HG02943 (cell line): Measurements from ENCODE around the gene PLEKHA3.
"Not testable (repeated sequence)": the region's sequence is repeated elsewhere in the genome, so short reads cannot be mapped to it uniquely, and the experiment has no call there.

Experiments used
- ATAC-seq: cut with Tn5 transposase; IDR thresholded peaks from one replicate; pipeline ENCODE4 v1.9.1; 2021; ENCODE audit warnings: mild to moderate bottlenecking, low read depth, moderate library complexity; ENCODE audit not compliant: unreplicated experiment

PLEKHA3 gene

DNA sequence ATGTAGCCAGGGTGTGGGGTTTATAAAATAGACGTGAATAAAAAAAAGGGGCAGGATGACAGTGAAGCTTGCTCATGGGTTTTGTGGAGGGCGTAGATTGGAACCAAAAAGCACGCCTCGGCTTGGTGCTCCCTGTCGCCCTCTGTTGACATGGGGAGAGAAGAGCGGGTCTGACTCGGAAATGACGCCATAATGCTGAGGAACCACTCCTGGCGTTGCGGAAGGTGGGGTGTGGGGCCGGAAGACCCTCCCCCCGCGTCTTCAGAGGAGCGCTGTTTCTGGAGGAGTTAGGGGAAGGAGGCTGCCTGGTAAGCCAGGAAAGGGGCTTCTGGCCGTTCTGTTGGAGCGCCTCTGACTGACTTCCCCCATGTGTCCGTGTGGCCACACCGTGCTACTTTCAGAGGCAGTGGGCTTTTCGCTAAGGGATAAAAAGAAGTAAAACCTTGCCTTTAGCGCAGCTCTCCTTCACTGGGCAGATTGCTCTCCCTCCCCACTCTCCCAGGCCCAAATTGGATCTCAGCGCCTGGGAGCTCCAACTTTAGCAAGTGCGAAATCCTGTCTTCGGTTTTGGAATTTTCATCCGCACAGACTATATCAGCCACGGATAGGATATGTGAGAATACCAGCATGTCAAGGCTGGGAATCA lies 42.8 kb downstream of the PLEKHA3 start:
- ATAC-seq, result peak; percentile 97

- no peak for ATAC-seq
These were observed 43.4 kb downstream of the PLEKHA3 start for GRCh38 chr2:178523596-178524134.

DNA sequence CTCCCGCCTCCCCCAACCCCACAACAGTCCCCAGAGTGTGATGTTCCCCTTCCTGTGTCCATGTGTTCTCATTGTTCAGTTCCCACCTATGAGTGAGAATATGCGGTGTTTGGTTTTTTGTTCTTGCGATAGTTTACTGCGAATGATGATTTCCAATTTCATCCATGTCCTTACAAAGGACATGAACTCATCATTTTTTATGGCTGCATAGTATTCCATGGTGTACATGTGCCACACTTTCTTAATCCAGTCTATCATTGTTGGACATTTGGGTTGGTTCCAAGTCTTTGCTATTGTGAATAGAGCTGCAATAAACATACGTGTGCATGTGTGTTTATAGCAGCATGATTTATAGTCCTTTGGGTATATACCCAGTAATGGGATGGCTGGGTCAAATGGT lies 44.8 kb downstream of the PLEKHA3 start:
- ATAC-seq, result not testable (repeated sequence)

- ATAC-seq, result not testable (repeated sequence)
These were observed 45.2 kb downstream of the PLEKHA3 start for GRCh38 chr2:178525460-178525859.

GRCh38 chr2:178526256-178526655 lies 46.0 kb downstream of the PLEKHA3 start:
- ATAC-seq, result no peak

GRCh38 chr2:178527592-178527991 lies 47.3 kb downstream of the PLEKHA3 start:
- no peak for ATAC-seq

- no peak for ATAC-seq
These were observed 48.4 kb downstream of the PLEKHA3 start for GRCh38 chr2:178528647-178529046.

DNA sequence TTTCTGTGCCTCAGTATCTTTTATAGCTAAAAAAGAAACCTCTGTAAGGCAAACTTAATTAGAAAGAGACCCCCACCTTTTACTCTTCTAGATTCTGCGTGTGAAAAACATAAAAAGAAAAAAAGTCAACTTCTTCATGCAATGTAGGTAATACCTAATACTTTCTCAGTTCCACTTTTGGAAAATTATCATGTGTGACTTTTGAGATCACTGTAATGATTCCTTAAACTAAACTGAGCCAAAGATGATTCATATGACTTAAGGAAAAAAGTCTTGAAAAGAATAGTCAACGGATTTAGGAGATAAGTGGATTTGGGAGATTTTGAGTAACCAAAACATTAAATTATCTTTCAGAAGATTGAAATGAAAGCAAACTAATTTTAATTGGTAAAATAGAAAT lies 48.9 kb downstream of the PLEKHA3 start:
- no peak for ATAC-seq

DNA sequence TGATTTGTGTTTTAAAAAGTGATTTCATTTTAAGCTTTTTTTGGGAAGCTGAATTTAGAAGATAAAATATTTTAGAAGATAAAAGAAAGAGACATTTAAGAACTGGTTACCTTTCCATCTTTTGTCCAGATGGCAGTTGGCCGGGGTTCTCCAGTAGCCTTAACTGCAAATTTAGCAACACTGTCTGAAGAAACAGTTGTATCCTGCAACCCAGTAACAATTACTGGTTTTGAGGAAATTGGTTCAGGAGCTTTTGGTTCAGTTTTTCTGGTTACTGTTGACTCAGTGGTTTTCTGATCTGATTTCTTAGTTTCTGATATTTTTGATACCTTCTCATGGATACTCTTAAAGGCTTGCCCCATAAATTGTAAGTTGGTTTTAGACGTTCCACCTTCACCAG lies 49.9 kb downstream of the PLEKHA3 start:
- no peak for ATAC-seq

GRCh38 chr2:178530625-178531142 lies 50.4 kb downstream of the PLEKHA3 start:
- ATAC-seq, result peak; percentile 97

DNA sequence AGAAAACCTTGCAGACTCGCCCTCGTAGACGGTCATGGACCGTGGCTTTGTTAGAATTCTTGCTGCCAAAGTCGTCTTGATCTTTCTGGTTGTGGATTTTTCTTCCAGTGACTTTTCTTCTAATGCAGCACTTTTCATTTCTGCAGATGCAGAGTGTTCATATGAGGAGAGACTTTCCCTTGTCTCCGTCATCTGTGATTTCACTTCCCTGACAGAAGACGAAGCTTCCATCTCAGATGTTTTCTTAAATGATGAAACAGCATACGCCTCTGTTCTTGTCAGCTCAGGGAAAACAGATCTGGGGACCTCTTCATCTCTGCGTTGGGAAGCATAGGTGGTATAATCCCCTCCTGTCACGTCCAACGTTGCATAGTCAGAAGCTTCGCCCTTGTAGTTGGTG lies 50.9 kb downstream of the PLEKHA3 start:
- no peak for ATAC-seq

GRCh38 chr2:178536037-178536436 lies 55.8 kb downstream of the PLEKHA3 start:
- no peak for ATAC-seq

DNA sequence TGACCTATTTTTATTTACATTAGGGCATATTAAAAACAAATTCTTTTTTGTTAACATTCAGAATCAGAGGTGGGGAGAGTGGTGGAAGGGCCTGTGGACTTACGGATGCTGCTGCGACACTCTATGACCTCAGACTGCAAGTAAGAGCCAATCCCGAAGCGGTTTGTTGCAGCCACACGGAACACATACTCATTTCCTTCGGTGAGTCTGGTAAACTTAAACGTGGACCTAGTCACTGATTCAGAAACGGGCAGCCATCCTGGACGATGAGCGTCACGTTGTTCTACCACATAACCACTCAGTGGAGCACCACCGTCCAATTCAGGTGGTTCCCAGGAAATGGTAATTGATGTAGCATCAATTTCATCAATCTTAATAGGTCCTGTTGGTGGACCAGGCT lies 61.9 kb downstream of the PLEKHA3 start:
- ATAC-seq, result no peak

GRCh38 chr2:178542569-178542968 lies 62.3 kb downstream of the PLEKHA3 start:
- ATAC-seq, result no peak

GRCh38 chr2:178550352-178550751 lies 70.1 kb downstream of the PLEKHA3 start:
- no peak for ATAC-seq

GRCh38 chr2:178553047-178553446 lies 72.8 kb downstream of the PLEKHA3 start:
- ATAC-seq, result no peak
